ENCODE results near the gene ARID1B.

Gene ARID1B

DNA sequence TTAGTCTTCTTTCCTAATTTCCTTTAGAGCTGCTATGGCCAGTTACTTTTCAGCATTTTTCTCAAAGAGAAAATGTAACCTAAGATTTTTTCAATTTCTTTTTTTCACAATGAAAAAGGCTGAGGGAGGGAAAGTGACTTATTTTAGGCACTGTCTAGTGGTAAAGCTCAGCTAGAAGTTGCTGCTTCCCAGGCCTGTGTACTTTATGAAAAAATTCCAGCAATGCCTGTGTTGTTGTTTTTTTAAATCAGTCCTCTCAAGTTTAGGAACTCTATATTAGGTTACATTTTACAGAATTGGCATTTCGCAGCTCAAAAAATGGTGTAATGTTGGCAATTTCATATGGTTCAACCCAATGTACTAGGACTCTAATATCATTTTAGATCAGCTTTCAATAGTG is 269.6 kb downstream of the ARID1B start:
- DNase-seq = no peak
- no peaks in the 10 kb centered on the region for H3K27me3 ChIP-seq
- peaks cover 0 to 38% (median 17%) of the 10 kb centered on the region in 4 donors for H3K4me1 ChIP-seq
- no peak overlapping the region for H3K27ac ChIP-seq
- no peaks in the 10 kb centered on the region for H3K36me3 ChIP-seq
- no peak overlapping the region for H3K4me3 ChIP-seq
- TF ChIP-seq, protein P1, sequence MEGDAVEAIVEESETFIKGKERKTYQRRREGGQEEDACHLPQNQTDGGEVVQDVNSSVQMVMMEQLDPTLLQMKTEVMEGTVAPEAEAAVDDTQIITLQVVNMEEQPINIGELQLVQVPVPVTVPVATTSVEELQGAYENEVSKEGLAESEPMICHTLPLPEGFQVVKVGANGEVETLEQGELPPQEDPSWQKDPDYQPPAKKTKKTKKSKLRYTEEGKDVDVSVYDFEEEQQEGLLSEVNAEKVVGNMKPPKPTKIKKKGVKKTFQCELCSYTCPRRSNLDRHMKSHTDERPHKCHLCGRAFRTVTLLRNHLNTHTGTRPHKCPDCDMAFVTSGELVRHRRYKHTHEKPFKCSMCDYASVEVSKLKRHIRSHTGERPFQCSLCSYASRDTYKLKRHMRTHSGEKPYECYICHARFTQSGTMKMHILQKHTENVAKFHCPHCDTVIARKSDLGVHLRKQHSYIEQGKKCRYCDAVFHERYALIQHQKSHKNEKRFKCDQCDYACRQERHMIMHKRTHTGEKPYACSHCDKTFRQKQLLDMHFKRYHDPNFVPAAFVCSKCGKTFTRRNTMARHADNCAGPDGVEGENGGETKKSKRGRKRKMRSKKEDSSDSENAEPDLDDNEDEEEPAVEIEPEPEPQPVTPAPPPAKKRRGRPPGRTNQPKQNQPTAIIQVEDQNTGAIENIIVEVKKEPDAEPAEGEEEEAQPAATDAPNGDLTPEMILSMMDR (IDR thresholded peaks at IDR 0.05) = no peak
- no peaks in the 10 kb centered on the region for H3K9me3 ChIP-seq
- intact Hi-C loops (cut with DNase I; ENCODE audit: low total_unique reads) = loop anchor here (10.0 kb wide), 1 partner anchor 482 kb away; no protein-coding TSS in a partner anchor

DNA sequence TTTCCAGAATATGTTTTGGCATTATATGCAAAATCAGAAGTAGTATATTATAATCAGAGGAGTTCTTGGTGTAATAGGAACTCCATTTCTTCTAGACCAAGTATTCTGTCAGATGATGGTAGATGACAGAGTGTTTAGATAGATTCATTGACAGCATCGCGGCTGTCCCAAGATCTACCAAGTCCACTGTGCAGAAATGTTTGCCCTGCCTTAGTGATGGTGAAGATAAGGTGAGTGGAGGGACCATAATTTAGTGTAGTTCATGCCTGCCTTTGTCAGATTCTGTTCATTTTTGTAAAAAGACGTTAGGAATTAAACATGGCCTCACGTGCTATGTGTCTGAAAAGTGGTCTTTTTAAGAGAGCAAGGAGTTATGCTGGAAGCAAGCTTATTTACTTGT is 270.1 kb downstream of the ARID1B start:
- no peak overlapping the region for H3K4me3 ChIP-seq
- intact Hi-C loops (cut with DNase I; ENCODE audit: low total_unique reads) = loop anchor here (10.0 kb wide), 1 partner anchor 483 kb away; no protein-coding TSS in a partner anchor
- no peaks in the 10 kb centered on the region for H3K9me3 ChIP-seq
- H3K4me1 ChIP-seq = peaks cover 0 to 38% (median 17%) of the 10 kb centered on the region in 4 donors
- DNase-seq = no peak
- H3K36me3 ChIP-seq = no peaks in the 10 kb centered on the region
- H3K27ac ChIP-seq = no peak overlapping the region
- TF ChIP-seq, protein P1 (IDR thresholded peaks at IDR 0.05) = no peak
- no peaks in the 10 kb centered on the region for H3K27me3 ChIP-seq

DNA sequence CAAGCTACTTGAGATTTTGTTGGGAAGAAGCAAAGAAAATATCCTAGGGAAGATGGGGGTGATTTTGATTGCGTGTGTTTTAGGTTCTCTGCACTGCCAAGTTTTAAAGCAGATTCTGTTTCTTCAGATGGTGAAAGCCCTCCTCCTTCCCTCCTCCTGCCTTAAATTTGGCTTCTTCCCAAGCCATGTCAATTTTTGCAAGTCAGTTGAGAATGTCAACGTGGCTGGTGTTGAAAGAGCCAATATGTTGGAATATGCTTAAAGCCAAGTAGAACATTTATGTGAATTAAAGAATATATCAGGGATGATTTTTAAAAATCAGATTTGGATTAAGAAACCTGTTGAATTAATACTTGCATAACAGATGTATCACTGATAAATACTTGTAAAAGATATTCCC is 270.8 kb downstream of the ARID1B start:
- Histone ChIP-seq H3K27me3 (no peaks in the 10 kb centered on the region), H3K9me3 (no peaks in the 10 kb centered on the region), H3K27ac (no peak overlapping the region), H3K4me3 (no peak overlapping the region), H3K36me3 (no peaks in the 10 kb centered on the region), H3K4me1 (peaks cover 0 to 38% (median 17%) of the 10 kb centered on the region in 4 donors)
- TF ChIP-seq, protein P1 (IDR thresholded peaks at IDR 0.05) = no peak
- no peak for DNase-seq
- intact Hi-C loops (cut with DNase I; ENCODE audit: low total_unique reads) = loop anchor here (10.0 kb wide), 1 partner anchor 483 kb away; no protein-coding TSS in a partner anchor

DNA sequence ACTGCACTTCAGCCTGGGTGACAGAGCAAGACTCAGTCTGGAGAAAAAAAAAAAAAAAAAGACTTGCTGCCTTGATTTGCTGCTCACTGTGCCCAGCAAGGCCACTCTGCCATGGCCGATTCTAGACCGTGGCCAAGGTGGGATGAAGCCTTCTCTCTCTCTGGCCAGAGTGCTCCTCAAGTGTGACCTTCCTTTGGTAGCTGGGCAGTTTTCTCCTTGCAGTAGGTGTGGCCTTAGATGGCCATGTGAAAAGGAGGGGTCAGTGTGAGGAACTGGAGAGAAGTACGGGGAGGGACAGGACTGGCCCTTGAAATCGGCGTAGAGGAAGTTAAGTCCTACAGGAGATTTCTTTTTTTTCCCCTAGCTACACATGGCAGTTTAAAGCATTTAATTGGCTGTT is 272.0 kb downstream of the ARID1B start:
- peaks cover 0 to 38% (median 17%) of the 10 kb centered on the region in 4 donors for H3K4me1 ChIP-seq
- intact Hi-C loops (cut with DNase I; ENCODE audit: low total_unique reads) = loop anchor here (10.0 kb wide), 1 partner anchor 484 kb away; no protein-coding TSS in a partner anchor
- no peaks in the 10 kb centered on the region for H3K9me3 ChIP-seq
- TF ChIP-seq, protein P1 (IDR thresholded peaks at IDR 0.05) = no peak
- H3K27ac ChIP-seq = no peak overlapping the region
- no peaks in the 10 kb centered on the region for H3K27me3 ChIP-seq
- no peak overlapping the region for H3K4me3 ChIP-seq
- no peak for DNase-seq
- no peaks in the 10 kb centered on the region for H3K36me3 ChIP-seq

DNA sequence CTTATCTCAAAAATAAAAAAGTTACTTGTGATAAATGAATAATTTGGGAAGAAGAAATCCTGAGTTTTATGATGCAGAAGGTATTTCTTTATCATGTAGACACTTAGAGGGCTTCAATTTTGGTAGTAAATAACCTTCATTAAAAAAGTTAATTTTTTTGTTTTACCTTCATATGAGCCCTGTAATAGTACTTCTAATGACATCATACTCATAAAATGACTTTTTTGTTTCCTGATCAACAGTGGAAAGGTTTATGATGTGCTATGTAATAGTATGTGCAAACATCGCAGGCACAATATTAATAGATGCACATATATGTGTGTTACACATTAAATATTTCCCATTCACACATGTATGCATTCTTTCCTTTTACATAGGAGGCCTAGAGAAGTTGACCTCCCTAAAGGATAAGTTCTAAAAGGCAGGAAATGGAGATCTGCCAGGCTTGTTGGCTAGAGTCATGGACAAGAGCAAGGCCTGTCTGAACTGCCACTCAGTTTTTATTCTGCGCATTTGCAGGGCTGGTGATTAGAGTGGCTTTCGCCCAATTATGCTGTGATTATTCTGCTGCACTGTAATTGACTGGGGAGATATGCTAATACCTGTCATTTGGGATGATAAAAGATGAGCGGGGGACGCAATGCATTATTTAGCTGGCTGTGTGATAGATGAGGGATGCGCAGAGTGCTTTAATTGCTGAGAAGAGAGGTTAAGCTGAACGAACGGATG is 273.5 kb downstream of the ARID1B start:
- Histone ChIP-seq H3K4me3 (no peak overlapping the region), H3K27me3 (no peaks in the 10 kb centered on the region), H3K27ac (no peak overlapping the region), H3K36me3 (no peaks in the 10 kb centered on the region), H3K4me1 (peaks cover 0 to 38% (median 17%) of the 10 kb centered on the region in 4 donors), H3K9me3 (no peaks in the 10 kb centered on the region)
- no peak for DNase-seq
- intact Hi-C loops (cut with DNase I; ENCODE audit: low total_unique reads) = no loop called here
- TF ChIP-seq, protein P1 (IDR thresholded peaks at IDR 0.05) = no peak
